ENCODE measurements around the gene SNAI3.

SNAI3 gene

DNA sequence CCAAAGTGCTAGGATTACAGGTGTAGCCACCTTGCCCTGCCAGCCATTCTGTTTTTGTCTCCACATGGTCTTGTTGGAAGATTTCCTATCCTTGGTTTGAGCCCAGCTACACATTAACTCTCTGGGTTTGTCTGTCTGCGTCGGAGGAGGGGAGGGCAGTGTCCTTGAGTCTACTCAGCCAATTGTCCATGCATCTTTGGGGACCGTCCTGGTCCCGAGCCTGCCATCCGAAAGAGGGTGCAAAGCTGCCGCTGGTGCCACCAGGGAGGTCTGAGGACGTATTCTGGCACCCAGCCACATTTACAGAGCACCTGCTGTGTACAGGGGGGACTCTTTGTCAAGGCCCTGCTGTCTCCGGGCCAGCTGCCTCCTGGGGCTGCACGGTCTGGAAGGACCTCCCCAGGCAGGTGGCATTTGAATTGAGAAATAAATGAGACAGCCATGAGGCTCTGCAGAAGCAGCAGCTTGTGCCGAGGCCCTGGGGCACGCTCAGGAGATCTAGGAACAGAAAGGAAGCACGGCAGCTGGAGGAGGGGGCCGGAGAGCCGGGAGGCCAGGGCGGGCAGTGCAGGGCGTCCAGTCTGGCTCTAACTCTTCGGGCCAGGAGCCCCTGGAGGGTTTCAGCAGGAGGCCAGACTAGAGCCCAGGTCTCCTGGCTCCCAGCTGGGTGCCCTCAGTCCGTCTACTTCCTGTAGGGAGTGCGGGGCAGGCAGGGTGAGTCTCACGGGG, 36.9 kb downstream of the SNAI3 start:
- no peak for DNase-seq

DNA sequence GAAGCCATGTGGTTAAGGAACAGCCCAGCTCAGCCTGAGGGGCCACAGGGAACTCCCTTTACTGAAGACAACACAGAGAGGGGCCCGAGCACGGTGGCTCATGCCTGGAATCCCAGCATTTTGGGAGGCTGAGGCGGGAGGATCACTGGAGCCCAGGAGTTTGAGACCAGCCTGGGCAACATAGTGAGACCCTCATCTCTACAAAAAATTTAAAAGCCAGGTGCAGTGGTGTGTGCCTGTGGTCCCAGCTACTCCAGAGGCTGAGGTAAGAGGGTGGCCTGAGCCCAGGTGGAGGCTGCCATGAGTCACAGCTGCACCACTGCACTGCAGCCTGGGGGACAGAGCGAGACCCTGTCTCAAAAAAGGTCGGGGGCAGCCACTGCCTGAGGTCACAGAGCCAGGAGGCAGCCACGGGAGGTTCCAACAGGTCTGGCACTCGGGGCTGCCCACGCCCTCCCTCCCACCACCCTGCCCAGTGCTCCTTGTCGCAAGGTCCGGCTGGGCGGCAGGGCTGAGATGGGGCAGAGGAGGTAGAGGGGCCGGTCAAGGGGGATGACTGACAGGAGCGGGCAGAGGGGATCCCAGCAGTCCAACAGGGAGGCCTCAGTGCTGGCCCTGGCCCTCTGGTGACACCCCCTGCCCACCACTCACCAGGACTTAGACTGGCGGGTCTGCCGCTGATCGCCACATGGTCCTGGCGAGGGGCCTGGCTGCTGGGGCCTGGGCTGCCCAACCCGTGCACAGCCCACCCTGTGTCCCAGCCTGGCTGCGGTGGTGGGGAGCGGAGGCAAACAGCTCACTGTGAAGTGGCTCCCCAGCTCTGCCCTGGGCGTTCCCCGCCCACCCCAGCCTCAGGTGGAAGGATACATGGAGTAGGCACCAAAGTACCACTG, 38.9 kb downstream of the SNAI3 start:
- no peak for DNase-seq

DNA sequence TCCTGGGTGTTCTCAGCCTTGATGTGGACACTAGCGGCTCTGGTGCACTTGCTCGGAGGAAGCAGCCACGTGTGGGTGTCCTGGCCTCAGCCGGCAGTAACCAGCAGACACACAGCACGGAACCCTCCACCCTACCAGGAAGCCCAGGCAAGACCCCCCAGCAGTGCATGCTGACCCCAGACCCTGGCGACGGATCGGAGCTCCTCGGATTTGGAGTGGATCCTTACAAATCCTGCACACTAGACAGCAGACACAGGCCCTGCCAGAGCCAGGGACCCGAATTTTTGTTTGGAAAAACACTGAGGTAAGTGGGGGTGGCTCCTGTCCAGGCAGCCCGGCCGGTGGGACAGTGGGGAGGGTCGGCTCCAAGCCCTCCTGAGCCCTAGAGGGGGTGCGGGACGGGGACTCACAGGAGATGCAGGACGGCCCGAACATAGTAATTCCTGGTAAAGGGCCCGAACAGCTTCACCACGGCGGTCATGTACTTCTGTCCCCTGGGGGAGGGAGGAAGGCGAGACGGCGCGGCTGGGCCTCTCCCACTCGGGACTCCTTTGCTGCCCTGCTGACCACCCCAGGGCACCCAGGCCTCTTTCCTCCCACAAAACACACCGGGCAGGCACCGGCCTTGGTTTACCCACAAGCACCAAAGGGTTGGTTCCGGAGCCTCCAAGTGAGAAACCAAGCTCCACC, 39.8 kb downstream of the SNAI3 start:
- no peak for DNase-seq

DNA sequence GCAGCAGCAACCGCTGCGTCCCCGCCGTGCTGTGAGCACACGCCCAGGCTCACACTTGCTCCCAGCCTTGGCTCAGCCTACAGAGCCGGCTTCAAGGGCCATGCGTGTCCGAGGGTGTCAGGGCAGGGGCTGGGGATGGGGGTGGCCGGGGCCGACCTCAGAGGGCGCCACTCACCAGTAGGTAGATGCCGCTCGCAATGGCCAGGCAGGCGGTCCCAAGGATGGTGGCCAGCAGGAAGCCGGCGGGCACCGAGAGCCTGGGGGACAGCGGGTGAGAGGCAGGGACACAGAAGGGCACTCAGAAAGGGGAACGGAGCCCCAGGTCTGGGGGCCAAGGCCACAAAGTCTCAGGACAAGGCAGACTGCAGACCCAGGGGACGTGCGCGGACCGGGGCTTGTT, 40.4 kb downstream of the SNAI3 start:
- DNase-seq: no peak

DNA sequence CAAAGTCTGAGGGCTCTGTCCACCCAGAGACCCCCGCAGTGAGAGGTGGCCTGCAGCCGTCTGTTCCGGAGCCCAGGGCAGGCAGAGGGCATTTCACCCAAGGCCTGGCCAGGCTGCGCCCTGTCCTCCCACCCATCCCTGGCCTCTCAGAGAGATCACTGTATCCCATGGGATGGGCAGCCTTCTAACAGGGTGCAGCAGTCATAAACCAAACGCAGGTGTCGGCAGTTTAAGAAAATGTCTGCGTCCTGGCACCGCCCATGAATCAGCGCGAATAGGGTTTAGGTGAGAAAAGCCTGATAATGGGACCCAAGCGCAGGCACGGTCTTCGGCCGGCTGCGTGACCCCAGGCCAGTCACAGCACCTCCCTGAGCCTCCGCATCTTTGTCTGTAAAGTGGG, 40.9 kb downstream of the SNAI3 start:
- no peak for DNase-seq

DNA sequence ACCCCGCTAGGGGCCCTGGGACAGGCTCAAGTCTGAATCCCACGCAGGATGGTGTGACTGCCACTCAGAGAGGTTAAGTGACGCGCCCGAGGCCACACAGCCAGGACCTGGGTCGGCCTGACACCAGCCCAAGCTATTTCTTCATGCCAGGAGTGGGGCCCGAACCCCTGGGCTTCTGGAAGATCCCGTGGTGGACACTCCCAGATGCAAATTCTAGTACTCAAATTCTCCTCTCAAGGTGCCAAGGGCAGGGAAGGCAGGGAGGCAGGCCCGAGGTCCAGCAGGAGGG, 42.7 kb downstream of the SNAI3 start:
- no peak for DNase-seq

DNA sequence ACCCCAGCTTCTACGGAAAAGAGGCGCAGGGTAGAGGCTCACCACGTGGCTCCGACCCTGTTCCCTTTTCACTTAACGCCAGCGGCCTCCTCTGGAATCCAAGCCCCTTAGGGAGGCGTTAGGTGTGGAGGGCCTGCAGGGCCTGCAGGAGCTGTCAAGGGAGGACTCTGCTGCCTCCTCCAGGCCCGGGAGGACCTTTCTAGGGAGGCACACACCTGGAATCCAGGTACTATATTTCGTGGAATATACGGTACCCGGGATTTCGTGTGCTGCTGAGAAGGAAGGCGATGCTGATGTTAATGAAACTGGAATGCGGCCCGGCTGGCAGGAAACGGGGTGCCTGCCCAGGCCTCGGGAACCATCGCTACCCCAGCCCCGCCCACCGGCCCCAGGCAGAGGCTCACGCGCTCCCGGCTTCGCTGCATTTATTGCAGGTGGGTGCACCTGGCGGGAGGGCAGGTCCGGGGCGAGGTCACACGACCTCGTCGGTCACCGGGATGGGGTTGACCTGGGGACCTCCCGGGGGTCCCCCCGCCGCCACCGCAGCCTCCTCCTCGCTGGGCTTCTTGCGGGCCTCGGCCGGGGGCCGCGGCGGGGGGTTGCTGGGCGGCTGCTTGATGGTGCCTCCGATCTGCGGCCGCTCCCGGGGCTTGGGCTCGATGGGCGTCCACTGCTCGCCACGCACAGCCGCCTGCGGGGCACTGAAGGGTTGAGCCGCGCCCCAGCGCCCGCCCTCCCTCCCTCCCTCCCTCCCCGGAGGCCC, 43.2 kb downstream of the SNAI3 start:
- DNase-seq: no peak

DNA sequence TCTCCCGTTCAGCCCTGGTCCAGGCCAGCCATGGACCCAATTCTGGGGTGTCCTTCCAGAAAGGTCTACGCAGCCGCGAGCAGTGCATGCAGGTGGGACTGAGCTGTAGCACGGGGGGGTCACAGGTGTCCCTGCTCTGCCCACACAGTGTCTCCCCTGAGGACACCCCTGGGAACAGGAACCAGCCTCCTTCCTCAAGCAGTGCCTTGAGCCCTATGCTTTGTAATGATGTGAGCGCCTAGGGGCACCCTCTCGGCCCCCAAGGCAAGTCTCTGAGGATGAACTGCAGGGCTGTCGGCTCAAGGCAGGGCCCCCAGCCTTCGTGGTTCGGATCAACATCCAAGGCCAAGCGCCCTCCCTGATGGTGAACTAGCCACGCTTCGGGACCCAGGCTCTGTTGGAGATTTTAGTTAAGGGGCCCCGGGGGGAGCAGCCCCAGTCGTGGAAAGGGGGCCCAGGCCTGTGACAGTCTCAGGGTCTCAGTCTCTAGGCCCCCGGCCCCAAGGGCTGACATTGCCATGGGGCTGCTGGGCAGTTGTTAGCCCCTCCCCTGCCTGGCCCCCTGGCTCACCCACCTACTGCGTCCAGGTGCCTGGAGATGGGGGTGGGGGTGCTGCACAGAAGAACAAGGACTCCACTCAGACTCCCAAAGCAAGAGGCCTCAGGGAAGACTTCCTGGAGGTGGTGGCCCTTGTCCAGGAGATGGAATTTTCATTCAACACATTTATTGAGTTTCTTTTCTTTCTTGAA, 45.6 kb downstream of the SNAI3 start:
- DNase-seq: no peak

DNA sequence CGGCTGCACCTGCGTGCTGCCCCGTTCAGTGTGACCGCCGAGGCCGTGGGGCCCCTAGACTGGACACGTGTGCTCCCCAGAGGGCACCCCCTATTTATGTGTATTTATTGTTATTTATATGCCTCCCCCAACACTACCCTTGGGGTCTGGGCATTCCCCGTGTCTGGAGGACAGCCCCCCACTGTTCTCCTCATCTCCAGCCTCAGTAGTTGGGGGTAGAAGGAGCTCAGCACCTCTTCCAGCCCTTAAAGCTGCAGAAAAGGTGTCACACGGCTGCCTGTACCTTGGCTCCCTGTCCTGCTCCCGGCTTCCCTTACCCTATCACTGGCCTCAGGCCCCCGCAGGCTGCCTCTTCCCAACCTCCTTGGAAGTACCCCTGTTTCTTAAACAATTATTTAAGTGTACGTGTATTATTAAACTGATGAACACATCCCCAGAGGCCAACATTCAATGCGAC, 46.2 kb downstream of the SNAI3 start:
- DNase-seq: no peak

DNA sequence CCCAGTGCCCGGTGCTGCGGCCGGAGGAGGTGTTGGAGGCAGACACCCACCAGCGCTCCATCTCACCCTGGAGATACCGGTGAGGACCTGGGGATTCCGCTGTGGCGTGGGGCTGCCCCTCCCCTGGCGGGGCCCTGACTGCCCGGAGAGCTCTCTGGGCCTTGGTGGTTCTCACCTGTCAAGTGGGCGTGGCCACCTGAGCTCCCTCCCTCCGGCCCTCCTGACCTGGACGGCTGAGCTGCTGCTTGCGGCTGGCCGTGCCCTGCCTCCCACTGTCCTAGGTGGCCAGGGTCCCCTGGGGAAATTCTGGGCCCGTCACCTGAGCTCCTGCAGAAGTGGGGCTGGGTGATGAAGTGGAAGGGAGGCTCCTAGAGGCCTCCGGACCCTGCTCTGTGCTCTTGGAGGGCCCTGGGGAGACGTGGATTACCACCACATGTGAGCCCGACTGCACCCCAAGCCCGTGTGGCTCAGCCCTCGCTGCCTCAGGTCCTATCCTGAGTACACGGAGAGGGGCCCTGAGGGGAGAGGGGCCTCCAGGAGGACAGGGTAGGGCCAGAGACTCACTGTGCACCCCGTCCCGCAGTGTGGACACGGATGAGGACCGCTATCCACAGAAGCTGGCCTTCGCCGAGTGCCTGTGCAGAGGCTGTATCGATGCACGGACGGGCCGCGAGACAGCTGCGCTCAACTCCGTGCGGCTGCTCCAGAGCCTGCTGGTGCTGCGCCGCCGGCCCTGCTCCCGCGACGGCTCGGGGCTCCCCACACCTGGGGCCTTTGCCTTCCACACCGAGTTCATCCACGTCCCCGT, 46.9 kb downstream of the SNAI3 start:
- DNase-seq: no peak

DNA sequence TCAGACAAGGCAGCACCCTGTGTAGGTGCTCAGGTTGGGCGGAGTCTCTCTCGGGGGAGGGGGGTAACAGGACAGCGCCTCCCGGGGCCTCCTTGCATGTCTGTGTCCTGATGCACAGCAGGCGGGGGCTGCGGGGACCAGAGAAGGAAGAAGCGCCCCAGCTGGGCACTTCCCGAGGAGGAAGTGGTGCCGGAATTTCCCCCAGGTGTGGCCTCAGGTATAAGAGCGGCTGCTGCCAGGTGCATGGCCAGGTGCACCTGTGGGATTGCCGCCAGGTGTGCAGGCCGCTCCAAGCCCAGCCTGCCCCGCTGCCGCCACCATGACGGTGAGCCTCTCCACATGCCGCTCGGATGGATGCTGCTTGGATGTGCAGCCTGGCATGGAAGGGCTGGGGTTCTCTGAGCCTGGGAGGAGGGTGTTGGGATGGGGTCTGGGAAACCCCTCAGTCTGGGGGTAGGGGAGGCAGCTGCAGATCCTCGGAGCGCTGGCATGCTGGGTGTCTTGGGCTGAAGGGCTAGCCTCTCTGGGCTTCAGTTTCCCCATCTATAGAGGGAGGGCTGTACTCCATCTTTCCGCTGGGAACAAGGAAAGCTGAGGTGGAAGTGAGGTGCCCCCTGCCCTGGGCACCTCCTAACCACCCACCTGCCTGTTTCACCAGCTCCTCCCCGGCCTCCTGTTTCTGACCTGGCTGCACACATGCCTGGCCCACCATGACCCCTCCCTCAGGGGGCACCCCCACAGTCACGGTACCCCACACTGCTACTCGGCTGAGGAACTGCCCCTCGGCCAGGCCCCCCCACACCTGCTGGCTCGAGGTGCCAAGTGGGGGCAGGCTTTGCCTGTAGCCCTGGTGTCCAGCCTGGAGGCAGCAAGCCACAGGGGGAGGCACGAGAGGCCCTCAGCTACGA, 47.7 kb downstream of the SNAI3 start, which contains the start of gene IL17C:
IL17C (plus strand) TSS at position 250 of the 908 bp plus-strand sequence; CDS start at position 320, 70 bp downstream.
- no peak for DNase-seq

DNA sequence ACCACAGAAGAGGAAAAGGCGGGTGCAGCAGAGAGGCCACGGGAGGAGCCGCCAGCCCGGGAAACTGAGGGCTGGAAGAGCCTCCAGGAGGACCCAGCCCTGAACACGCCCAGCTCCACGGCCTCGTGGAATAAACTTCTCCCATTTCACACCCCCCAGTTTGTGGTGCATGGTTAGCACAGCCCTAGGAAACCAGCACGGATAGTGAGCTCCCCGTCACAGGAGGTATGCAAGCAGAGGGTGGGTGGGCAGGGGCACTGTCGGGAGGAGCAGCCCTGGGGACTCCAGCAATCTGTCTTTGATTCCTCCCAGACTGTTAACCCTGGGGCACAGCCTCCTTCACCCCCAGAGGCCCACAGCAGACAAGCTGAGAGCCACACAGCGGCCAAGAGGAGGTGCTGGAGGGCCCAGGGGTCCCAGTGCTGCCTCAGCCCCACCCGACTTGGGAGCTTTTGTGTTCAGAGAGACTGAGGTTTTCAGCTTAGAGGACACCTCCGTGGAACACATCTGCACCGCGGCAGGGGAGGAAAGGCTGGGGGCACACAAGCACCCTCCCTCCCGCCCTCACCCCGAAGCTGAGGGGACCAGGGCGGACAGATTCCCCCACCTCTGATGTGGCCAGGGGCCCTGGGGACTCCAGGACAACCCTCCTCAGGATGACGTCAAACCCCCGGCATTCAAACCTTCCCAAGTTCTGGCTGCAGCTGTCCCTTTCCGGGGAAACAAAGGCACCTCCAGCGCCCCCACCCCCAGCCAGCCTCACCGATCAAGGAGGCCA, 49.6 kb downstream of the SNAI3 start:
- DNase-seq: no peak

DNA sequence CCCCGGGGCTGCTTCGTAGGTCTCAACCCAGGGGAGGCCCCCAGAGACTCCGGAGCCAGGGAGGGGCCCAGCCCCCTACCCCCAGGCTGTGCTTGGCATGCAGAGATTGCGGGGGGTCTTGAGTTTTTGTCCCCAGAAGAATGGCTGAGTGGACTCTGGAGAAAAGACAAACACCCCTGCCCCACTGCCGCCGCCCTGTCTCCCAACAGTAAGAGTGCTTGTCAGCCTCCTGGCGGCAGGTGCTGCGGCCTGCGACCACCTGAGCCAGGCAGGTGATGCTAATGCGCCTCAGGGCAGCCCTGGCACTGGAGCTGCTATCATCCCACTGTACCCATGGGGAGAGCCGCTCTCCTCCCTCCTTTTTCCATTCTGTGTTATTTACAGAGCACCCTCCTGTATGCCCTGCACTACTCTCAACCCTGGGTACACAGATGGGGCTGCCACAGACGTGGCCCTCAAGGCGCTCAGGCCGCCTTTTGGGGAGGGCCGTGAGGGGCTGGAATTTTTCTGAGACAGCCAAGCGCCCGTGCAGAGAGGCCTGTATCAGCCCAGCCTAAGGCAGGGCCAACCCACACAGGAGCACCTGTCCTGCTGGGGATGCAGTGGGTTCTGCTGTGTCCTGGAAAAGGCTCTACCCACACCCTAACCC, 50.5 kb downstream of the SNAI3 start:
- DNase-seq: no peak

DNA sequence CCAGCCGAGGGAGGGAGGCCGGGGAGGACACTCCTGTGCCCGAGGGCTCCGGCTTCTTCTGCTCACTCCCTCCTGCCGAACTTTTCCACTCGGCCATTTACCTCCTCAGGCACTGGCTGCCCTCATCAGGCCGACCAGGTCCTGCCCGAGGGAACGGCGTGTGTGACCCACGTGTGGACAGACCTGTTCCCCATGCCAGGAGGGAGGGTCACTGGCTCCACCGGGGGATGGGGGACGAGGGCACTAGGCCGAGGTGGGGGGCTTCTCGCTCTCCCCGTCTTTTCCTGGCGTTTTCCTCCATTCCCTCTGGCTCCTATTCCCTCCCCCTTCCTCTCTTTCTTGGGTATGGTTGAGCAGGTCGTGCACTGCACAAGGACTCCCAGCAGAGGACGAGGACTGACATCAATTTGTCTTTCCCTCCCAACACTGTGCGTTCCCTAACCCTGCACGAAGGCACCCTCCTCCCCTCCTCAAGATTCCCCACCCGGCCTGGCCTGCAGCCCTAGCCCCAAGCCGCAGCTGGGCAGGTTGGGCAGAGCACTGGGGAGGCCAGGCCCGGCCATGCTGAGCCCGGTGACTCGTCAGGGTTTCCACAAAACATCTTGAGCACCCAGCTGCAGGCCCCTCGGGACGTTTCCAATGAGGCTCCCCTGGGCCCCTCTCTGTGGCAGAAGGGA, 51.2 kb downstream of the SNAI3 start:
- DNase-seq: no peak

DNA sequence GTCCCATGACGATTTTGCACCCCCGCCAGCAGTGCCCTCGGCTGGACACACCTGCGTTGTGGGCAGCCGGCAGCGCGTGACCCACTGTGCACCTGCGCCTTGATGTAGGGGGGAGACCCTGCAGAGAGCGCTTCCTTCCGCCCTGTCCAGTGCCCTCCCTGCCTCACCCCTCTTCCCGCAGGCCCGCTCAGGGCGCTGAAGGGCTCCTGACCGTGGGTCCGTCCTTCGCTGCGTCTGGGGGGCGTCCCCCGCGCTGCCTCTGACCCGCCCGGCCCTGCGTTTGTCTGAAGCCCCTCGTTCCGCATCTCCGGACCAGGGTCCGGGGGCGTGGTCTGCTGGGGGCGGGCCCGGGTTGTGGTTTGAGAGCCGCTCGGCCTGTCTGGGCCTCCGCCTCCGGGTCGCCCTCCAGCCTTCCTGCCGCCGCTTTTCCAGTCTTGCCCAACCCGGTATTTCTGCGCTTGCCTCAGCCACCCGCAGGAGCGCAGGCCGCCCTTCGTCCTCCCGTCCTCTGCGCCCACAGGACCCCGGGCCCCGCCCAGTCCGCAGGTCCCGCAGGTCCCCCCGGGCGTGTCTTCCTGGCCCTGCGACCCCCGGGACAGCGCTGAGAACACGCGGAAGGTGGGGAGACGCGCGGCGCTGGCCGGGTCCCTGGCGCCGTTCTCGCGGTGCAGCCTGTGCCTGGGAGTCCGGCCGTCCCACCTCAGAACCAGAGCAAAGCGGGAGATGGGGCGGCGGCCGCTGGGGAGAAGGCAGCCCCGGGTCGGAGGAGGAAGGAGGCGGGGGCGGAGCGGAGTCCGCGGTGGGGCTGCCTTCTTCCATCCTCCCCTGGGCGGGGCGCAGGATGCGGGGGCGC, 51.9 kb downstream of the SNAI3 start:
- no peak for DNase-seq

DNA sequence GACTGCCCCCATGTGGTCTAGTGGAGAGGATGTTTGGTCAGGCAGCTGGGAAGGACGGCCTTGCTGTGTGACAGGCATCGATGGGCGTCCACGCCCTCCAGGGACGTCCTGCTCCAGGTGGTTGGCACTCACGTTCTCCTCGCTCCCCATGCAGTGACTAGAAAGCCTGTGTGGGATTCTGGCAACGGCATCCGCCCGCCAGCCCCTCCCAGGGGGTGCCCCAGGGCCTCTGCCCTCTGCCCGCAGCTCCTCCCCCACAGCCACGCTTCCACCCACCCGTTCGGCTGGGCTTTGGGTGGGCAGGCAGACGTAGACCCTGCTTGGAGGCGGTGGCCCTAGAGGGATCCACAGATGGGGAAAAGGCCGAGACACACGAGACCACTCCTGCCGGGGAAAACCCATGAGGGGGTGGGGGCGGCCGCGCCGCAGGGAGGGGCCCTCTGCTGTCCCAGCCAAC, 52.6 kb downstream of the SNAI3 start:
- DNase-seq: peak; percentile 36

DNA sequence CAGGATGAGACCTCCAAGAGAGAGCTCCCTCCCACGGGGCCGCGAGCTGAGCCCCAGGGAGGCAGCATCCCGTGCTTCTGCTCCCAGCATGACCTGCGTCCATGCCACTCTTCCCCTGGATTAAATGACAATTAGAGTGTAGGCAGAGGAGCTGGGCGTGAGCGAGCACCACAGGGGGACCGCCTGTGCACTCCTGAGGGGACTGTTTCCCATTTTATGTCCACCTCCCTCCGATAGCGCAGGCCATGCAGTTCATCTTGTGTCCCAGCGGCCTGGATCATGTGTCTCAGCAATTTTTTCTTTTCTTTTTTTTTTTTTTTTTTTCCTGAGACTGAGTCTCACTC, 53.7 kb downstream of the SNAI3 start:
- DNase-seq: no peak

All from effector CD4-positive, alpha-beta T cell (primary cell).